Stimulated activated CD8-positive, alpha-beta memory T cell treated with anti-CD3 and anti-CD28 coated beads, Interleukin-15, amount 100 ng/mL, for 24 hours (primary cell): Measurements from ENCODE around the gene SBF2.
"Not testable (repeated sequence)": the region's sequence is repeated elsewhere in the genome, so short reads cannot be mapped to it uniquely, and the experiment has no call there.

ENCODE experiments used
- DNase-seq: peaks from one replicate; pipeline ENCODE4 v3.0.0-alpha.2; 2020; ENCODE audit warnings: low read depth

SBF2 gene

DNA sequence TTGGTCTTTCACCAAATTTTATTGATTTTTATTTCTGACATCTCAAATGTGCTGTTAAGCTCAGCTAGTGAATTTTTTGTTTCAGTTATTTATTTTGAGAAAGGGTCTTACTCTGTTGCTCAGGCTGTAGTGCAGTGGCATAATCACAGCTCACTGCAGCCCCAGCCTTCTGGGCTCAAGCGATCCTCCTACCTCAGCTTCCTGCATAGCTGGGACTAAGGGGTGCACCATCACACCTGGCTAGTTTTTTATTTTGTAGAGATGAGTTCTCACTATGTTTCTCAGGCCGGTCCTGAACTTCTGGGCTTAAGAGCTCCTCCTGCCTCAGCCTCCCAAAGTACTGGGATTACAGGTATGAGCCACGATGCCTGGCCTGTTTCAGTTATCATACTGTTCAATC, 282.0 kb downstream of the SBF2 start:
- DNase-seq = no peak

DNA sequence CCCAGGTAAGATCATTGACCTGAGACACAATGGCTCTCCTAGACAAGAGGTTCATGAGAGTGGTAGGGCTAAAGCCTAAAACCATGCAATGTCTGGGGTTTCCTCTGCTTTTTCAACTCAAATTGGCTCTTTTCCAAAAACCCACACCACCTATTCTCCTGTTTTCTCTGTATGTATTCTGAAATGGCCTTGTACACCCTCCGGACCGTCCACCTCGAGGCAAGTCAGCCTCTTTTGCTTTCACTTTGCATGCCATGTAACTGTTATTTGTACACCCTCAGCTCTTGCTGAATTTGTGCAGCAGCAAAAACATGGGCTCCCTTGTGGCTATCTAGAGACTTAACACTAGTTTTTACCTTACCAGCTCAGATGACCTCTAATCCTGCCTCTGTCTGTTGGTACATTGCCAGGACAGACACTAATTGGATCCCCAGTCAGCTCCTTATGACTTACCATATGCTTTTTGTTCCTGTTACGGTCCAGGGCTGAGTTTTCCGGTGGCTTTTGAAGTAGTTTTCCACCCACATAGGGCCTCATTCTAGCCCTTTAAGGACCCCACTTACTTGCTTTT, 288.0 kb downstream of the SBF2 start:
- no peak for DNase-seq

DNA sequence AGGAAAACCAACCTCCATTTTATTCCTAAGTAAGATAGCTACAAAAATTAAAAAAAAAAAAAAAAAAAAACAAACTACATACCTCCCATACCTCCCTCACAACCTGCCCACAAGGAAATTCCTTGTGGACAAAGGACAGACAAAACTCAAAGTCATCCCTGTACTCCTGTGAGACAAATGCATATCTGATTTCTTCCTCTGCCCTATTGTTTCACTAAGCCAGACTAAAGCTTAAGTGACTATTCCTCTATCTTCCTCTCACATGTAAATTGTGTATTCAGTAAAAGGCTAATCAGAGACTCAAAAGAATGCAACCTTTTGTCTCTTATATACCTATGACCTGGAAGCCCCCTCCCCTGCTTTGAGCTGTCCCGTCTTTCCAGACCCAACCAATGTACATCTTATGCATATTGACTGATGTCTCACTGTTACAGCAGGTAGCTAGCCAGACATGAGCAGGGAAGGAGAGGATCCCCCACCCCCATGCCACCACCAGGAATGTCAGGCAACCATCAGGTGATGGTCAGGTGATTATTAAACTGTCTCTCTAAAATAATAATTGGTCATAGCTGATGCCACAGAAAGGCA, 289.4 kb downstream of the SBF2 start:
- DNase-seq = no peak

DNA sequence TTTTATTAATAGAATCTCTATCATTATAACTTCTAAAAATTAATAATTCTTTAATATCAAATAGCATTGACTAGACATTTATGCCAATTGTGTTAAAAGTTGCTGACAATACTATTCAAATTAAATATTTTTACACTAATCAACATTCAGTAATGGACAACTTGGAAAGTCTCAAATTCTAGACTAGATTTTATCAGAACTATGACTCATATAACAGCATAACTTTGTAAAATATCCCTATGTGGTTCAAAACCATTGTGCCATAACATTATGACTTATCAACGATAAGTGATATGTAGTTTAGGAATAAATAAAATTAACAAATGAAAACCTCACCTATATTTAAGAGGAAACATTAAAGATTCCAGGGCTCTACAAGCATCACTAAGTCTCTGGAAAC, 291.8 kb downstream of the SBF2 start:
- no peak for DNase-seq

DNA sequence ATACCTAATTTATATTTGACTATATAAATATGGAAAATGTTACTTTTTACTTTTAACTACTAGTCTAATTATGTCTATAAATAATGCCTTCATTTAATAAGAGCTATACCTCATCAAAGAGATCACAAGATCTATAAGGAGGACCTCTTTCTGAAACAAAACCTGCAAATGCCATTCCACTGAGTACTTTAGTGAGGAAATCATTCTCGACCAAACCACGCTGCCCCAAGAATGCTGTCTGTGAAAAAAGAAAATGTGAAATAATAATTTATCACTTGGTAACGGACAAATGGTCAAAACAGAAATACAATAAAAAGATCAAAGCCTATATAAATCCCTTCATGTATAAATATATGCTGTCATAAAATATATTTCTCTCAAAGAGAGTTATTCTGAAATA, 301.7 kb downstream of the SBF2 start:
- DNase-seq = no peak

DNA sequence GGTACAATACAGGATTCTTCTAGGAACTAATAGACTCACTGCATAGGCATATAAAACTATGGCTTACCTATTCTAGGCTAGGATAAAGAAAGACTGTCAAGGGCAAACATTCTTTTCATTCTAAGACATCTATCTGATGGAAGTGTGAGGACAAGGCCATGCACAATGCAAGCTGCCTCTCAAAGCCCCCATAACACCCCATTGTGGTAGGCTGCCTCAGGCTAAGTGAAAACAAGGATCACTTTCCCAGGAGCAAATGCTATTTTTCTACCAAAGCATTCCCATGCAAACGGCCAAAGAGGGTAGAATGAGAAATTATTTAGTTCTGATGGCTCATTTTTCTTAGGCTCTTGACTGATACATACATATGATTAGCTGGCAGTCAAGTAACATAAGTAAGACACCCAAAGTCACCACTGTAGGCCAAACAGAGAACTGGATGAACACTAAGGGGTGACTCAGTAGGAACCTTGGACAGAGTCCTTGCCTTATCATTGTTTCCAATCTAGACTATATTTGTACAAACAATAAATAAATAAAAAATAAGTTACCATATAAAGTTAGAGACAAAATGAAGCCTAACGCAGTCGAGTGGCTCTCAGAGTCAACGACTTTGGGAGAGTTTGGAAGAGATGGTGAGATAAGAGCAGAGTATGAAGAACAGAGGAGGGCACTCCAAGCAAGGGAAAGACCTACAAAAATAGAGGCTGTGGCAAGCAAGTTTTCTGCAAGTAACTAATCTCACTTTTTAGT, 303.6 kb downstream of the SBF2 start:
- no peak for DNase-seq

DNA sequence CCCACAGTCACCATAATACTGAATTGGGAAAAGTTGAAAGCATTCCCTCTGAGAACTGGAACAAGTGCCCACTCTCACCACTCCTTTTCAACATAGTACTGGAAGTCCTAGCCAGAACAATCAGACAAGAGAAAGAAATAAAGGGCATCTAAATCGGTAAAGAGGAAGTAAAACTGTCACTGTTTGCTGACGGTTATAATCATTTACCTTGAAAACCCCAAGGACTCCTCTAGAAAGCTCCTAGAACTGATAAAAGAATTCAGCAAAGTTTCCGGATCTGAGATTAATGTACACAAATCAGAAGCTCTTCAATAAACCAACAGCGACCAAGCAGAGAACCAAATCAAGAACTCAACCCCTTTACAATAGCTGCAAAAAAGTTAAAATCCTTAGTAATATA, 306.7 kb downstream of the SBF2 start:
- not testable (repeated sequence) for DNase-seq

DNA sequence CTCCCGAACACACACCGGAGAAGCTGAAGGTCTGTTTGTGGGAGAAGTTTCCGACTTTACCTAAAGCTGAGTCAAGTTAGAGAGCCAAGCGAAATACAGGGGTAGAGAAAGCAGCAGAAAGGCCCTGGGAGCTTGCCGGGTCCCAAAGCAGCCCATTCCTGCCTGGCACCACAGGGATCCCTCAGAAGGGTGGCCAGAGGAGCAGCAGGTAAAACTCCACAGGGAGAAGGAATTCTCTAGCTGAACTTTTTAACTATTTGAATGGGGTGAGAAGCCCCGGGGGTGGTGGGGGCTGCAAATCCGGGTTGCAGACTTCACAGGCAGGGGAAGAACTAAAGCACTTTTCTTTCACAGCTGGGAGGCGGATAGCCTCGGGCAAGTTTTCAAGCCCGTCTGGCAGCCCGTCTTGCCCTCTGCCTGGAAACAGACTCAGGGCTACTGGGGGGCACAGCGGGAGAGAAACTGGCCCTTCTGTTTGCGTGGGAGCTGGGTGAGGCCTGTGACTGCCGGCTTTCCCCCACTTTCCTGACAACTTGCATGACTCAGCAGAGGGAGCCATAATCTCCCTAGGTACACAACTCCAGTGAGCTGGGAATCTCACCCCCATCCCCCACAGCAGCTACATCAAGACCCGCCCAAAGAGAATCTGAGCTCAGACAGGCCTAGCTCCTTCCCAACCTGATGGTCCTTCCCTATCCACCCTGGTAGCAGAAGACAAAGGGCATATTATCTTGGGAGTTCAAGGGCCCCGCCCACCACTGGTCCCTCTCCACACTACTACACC, 311.0 kb downstream of the SBF2 start:
- no peak for DNase-seq

DNA sequence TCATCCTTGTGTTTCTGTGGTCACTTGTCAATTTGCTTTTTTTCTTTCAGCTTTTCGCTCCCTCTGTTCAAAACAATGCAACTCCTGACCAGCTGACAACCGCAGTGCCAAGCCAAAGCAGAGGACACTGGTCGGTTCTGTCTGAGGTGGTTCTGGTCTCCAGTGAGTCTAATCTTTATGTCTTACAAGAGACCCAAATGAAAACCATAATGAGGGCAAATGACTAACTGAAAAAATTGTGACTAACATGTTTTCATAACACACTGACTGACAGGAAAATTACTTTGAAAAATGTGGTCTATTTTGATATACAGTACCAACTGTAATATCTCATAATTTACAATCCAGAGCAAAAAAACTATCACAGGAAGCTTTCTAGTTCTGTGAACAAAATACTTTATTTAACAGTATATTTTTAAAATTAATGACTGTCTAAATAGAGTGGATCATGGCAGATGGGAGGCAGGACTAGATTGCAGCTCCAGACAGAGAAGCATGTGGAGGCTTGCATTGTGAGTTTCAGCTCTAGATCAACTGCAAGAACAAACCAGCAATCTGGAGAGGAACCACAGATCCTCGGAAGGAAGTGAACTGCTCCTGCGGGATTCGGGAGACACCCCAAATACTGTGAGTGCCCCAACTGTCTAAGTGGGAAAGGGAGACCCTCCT, 311.8 kb downstream of the SBF2 start:
- DNase-seq = no peak

DNA sequence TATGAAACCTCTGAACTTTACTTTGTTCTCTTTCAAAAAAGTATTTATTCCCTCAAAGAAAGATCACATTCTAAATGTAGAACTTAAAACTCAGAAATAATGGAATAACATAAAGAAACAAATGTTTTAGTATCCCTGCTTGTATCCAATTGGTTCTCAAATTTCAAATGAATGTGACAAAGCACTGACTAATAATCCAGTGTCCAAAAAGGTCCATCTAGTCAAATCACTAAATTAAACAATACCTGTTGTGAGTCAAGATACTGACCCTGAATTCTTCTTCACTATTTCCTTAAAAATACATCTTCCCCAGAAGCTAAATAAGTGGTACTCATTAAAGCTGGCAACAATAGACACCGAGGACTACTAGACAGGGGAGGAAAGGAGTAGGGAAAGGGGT, 313.1 kb downstream of the SBF2 start:
- DNase-seq = no peak

DNA sequence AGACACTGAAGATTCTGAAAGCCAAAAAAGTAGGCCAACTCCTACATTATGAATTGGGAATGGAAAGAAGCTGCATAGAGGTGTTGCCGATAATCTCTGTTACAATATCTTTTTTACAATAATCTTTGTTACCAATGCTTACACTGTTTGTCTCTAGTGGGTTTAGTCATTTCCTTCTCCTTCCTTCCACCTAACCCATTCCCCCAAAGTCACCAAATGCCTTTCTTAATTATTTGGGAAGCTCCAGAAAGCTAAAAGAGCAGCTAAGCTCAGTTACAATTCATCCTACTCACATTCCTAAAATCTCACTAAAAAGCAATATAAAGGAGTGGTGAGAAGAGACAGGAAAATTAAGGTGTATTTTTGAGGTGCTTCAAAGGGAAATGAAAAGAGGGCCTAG, 316.5 kb downstream of the SBF2 start:
- DNase-seq = no peak

DNA sequence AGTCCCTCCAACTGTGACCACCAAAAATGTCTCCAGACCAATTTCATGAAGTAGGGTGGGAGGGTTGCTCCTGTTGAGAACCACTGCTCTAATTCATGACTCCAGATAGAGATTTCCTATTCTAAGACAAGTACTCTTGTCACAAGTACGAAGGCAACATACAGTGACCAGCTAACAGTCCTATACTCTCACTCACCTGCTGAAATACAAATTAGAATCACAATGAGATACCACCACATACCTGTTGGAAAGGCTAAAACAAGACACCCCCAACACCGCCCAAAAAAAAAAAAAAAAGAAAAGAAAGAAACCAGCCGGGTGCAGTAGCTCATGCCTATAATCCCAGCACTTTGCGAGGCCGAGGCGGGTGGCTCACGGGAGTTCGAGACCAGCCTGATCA, 319.6 kb downstream of the SBF2 start:
- DNase-seq = no peak

DNA sequence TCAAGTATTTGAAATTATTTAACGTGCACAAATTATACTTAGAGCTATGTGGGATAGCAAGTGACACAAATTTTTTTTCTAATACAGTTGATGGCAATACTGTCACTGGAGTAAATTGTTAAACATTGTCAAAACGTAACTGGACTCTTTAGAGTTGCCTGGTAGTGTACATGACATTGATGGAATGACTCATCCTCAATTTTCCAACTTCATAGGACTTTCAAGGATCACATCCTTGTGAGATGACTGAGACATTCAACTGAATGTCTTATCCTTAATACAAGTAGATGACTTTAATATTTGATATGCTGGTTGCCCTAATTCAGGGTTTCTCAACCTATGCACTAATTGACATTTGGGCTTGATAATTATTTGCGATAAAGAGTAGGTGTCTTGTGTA, 320.1 kb downstream of the SBF2 start:
- no peak for DNase-seq

DNA sequence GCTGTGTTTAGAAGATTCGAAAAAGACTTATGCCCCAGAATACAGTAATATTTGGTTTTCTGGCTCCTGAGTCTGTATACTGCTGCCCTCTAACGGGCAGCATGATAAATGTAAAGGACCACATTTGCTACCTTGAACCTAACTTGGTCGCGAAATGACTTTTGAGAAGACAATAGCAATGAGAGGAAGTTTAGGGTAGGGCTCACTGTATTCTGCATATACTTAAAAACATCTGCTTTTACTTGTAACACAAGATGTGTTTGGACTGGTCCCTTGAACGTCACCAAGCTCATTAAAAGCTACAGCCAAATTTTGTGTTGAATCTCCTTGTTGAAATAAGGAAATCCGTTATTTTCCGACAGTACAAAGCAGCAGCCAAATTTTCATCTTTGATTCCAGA, 321.0 kb downstream of the SBF2 start:
- no peak for DNase-seq

DNA sequence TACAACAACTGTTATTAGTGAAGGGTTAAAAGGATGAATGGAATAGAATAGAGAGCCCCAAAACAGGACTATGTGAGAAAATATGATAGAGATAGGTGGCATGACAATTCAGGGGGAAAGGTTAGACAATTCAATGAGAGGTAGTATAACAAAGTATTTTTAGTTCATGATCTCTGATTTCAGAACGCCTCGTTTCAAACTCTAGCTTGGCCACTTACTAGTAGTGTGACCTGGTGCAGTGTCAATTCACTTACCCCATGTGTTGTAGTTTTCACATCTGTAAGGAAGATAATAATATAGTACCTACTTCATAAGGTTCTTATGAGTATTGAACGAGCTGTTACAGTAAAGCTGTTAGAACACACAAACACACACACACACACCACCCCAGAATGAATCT, 322.1 kb downstream of the SBF2 start:
- no peak for DNase-seq

DNA sequence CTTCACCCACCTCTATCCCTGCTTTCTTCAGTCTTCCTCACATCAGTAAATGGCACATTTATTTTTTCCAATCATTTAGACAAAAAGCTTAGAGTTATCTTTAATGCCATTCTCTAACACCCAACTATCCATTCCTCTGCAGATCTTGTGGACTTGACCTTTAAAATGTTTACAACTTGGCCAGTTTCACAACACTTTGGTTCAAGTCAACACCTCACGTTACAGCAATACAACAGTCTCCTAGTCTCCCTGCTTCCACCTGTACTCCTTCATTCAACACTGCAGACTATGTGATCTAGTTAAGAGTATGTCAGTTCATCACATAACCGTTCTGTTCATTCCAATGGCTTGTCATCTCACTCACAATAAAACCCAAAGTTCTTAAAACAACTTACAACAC, 325.0 kb downstream of the SBF2 start:
- no peak for DNase-seq

DNA sequence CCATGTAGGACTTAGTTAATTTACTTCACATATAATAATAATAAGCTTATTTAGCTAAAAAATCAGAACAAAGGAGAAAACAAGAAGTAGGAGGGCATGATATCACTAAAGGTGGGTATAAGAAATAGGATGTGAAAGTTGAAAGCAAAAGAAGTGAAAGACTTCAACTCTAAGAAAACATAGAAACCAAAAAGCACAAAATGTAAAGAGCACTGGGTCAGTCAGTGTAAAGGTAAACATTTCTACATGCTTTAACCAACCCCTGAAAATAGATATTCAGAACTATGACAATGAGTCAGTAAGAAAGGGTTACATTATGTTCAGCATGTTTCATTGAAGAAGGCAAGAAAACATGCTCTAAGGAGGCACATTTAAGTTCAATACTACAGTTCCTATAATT, 331.3 kb downstream of the SBF2 start:
- DNase-seq = no peak

DNA sequence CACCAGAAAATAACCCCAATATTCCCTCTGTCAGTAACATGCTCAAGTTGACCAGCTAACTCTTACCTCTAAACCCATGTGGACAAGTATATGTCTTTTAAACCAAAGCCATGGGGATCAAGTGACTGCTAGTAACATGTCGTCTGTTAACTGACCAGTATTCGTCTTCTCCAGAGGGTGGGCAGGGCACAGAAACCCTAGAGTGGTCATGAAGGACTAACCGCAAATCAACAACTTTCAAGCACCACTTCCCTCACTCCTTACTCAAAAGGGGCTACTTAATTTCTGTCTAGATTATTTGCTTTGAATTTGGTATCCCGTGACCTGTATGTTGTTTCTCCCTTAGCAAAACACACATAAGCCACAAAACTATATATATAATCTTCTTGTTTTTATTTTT, 336.9 kb downstream of the SBF2 start:
- DNase-seq = no peak

DNA sequence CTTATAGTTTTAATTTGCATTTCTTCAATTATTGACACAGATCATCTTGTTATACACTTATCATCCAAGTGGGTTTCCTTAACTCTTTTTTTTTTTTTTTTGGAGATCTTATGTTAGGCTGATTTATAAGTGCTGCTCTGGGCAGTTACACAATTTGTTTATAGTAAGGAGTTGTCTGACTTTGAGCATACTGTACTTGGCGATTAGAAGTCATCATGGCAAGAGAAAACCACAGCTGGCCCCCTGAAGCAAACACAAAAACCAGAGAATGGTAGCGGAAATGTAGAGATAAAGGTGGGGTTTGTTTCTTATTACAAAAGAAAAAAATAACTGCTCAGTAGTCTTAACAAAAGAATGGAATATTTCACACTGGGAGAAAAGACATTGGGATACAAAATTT, 337.5 kb downstream of the SBF2 start:
- DNase-seq = no peak

DNA sequence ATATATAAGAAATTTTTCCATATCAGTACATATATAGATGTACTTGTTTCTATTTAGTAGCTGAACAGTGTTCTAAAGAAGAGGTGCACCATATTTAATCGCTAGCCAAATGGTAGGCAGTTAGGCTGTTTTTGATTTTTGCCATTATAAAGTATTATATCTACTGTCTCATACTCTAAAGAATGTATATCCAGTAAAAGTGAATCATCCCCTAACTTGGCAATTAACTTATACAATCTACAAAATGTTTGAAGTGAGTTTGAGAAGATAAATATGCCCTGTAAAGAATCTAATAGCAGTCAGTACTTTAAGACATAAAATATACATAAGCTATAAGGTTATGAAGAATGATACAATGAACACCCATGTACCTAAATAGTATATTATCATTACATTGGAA, 338.6 kb downstream of the SBF2 start:
- DNase-seq = no peak

DNA sequence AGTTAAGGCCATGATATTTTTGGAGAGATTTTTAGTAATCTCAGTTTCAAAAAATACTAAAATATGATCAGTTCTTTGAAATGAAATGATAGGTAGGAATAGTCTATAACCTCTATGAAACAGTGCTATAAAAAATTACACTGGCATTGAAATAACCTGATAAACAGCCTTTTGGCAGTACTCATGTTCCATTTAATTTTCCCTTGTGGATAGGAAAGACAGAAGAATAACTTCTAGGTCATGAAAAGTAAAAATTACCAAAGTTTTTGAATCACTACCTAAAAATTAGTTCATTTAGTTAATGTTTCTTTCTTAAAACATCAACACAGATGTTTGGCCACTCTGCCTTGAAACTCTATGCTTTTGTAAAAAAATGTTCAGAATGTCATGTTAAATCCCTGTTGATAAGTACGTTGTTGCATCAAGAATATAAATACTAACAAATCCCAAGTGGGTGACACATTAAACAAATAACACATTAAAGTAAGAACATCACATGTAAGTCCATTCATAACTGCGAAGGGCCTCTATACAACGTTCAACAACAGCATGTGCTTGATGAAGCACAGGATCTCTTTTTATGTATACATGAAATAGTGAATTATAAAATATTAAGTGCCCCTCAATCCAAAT, 339.9 kb downstream of the SBF2 start:
- DNase-seq = no peak
